Measurements from ENCODE around the gene TGIF1.
A peak's percentile ranks its signal among the peaks of the same experiment; 100 is the strongest.

TGIF1 gene

GRCh38 chr18:3472681-3473544, 22.9 kb downstream of the TGIF1 start:
- H3K4me3 ChIP-seq (ENCODE audit: low read length): no peak overlapping the region
- no peak for DNase-seq (ENCODE audit: low read depth, low spot score)

GRCh38 chr18:3478262-3478978, 28.4 kb downstream of the TGIF1 start:
- DNase-seq (ENCODE audit: low read depth, low spot score): no peak
- H3K4me3 ChIP-seq (ENCODE audit: low read length): no peak overlapping the region

DNA sequence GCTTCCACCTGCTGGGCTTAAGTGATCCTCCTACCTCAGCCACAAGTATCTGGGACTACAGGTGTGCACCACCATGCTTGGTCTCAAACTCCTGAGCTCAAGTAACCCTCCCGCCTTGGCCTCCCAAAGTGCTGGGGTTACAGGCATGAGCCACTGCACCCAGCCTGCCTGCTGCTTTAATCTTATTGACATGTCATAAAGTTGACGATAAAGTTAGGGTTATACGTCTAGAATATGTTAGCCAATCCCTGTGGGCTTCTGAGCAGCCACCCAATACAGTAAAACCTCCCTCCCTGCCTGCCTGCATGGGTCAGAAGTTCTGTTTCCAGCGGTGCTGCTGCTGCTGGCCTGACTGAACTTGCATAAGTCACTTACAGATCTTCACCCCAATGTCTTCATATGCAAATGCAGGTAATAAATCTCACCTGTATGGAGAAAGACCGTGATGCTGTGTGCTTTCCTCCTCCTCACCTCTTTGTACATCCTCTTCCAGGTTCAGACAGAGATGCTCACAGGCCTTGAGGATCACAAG, 30.1 kb downstream of the TGIF1 start:
- no peak overlapping the region for H3K4me3 ChIP-seq (ENCODE audit: low read length)
- DNase-seq (ENCODE audit: low read depth, low spot score): no peak

GRCh38 chr18:3480827-3481573, 31.0 kb downstream of the TGIF1 start:
- no peak overlapping the region for H3K4me3 ChIP-seq (ENCODE audit: low read length)
- no peak for DNase-seq (ENCODE audit: low read depth, low spot score)

DNA sequence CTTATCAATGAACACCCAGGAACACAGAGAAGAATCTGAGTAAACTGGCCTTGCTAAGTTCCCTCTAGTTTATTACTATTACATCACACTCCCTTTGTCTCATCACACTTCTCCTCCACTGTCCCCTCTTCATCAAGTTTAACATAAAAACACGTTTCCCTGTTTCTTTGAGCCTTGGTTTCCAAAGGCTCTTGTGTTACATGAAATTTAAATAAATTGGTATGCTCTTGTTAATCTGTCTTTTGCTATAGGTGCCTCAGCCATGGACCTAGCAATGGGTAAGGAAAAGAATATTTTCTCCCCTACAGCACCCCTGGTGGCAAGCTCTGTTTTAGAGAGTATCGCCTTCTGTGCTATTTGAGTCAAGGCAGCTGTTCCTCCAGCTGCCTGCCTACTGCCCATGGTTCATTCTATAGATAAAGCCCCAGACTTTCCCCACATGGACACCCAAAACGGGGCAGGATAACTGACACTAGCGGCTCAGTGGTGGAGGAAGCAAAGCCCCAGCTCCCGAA, 31.8 kb downstream of the TGIF1 start:
- DNase-seq (ENCODE audit: low read depth, low spot score): peak; percentile 11
- no peak overlapping the region for H3K4me3 ChIP-seq (ENCODE audit: low read length)

- no peak for DNase-seq (ENCODE audit: low read depth, low spot score)
- H3K4me3 ChIP-seq (ENCODE audit: low read length): no peak overlapping the region
These were observed 32.3 kb downstream of the TGIF1 start for GRCh38 chr18:3482258-3482657.

DNA sequence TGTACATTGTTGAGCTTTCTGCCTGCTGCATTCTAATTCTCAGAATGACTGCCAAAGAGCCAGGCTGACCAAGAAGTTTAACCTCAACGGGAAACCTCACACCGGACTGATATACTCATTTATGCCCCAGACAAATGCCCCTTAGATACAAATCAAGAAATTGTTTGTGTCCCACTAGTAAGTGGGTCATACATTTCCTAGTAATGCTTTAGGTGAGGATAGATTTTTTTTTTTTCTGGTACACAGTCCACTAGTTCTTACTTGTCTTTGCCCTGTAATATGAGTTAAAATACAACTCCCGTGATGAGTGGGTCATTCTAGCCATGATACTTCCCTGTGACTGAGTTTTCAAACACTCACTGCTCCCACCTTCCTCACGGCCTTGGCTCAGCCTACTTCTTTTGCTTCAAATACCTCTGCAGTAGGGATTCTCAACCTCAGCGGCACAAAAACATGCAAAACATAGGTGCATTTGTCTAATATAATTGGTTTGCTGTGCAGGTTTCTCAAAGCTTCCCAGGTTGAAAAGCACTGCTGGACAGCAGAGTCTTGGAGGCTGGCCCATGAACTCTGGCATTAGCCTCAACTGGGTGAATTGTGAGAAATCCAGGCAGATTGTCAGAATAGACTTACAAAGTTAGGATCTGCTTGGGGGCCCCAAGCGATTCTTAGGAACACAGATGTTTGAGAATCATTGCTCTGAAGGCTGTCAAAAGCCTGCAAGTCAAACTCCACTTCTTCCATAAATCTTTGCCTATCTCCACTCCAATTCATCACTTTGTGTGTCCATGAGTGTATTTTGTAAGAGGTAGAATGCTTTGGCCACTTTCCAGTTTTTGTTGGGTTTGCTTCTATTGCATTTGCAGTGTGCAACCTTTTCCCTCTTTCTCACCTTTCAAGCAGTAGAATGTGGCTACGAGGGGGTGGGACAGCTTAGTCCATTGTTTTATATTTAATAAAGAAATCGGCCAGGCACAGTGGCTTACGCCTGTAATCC, 35.5 kb downstream of the TGIF1 start:
- H3K4me3 ChIP-seq (ENCODE audit: low read length): no peak overlapping the region
- DNase-seq (ENCODE audit: low read depth, low spot score): no peak

GRCh38 chr18:3486512-3486911, 36.5 kb downstream of the TGIF1 start:
- DNase-seq (ENCODE audit: low read depth, low spot score): no peak

DNA sequence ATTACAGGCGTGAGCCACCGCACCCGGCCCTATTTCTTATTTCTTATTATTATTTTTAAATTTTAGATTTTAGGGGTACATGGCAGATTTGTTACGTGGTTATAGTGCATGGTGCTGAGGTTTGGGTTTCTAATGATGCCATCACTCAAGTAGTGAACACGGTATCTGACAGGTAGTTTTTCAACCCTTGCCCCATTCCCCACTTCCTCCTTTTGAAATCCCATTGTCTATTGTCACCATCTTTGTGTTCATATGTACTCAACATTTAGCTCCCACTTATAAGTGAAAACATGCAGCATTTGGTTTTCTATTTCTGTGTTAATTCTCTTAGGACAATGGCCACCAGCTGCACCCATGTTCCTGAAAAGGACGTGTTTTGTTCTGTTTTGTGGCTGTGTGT, 39.5 kb downstream of the TGIF1 start:
- no peak overlapping the region for H3K4me3 ChIP-seq (ENCODE audit: low read length)
- no peak for DNase-seq (ENCODE audit: low read depth, low spot score)

More at GRCh38 chr18:3486512-3486911, 36.5 kb downstream of the TGIF1 start:
- no peak overlapping the region for H3K4me3 ChIP-seq (ENCODE audit: low read length)

DNA sequence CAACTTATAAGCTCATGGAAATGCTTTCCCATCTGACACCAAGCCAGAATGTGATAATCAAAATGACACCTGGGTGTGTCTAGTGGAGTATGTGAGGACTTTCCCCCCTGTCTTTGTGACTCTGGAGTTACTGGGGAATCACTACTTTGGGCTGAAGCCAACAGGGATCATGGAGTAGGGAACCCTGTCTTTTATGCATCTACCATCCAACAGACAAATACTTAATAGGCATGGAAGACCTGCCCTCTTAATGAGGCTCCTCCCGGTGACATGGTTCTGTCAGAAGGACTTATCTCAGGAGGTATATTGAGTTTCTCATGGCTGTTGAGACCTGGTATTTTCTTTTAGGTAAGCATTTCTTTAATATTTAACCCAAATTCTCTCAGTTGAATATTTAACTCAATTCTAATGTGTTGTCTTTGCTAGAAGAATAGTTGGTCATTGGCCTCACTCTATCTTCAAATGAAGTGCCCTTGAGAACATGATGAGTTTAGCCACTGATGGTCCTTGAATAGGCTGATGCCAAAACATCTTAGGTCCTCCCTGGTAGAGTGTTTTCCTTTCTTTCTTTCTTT, 42.1 kb downstream of the TGIF1 start:
- no peak overlapping the region for H3K4me3 ChIP-seq (ENCODE audit: low read length)
- no peak for DNase-seq (ENCODE audit: low read depth, low spot score)

GRCh38 chr18:3492721-3493120, 42.7 kb downstream of the TGIF1 start:
- DNase-seq (ENCODE audit: low read depth, low spot score): no peak
- H3K4me3 ChIP-seq (ENCODE audit: low read length): no peak overlapping the region

GRCh38 chr18:3493501-3494244, 43.7 kb downstream of the TGIF1 start:
- no peak for DNase-seq (ENCODE audit: low read depth, low spot score)
- H3K4me3 ChIP-seq (ENCODE audit: low read length): no peak overlapping the region

- no peak overlapping the region for H3K4me3 ChIP-seq (ENCODE audit: low read length)
- no peak for DNase-seq (ENCODE audit: low read depth, low spot score)
These were observed 44.2 kb downstream of the TGIF1 start for GRCh38 chr18:3494245-3494526.

GRCh38 chr18:3494569-3494968, 44.6 kb downstream of the TGIF1 start:
- DNase-seq (ENCODE audit: low read depth, low spot score): no peak
- no peak overlapping the region for H3K4me3 ChIP-seq (ENCODE audit: low read length)

GRCh38 chr18:3495691-3496430, 45.9 kb downstream of the TGIF1 start:
- H3K4me3 ChIP-seq (ENCODE audit: low read length): no peak overlapping the region
- DNase-seq (ENCODE audit: low read depth, low spot score): no peak

DNA sequence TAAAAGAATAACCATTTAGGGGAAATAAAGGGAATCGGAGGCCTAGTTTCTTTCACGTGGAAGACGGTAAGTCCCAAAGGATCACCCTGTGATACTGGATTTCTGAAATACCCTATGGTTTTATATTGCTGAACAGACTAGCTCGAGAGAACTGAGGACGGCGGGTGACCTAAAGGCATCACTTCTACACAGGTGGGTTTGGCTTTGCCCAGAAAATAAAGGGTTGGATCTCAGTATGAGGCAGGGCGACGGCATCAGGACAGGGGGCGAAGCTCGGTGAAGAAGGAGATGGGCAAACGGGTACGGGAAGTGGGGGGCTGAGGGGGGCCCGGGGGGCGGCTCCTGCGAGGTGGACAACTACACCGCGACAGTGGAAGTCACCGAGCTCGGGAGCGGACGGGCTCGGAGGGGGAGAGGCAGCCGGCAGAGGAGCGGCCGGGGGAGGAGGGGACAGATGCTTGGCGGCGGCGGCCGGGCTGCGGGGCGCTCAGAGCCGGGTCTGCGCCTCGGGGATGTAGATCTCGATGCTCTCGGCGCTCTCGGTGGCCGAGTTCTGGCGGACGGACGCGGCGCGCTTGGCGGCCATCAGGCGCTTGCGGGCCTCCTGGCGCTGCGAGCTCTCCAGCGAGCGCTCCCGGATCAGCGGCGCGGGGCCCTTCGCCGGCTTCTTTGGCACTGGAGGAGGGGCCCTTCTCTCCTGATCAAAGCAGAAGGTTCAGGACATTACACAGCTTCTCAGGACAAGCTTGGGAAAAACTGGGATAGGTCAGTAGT, 48.9 kb downstream of the TGIF1 start:
- no peak for DNase-seq (ENCODE audit: low read depth, low spot score)
- no peak overlapping the region for H3K4me3 ChIP-seq (ENCODE audit: low read length)

Data from Jurkat, Clone E6-1 (cell line).